ENCODE measurements around the gene RAD51B.

RAD51B gene

GRCh38 chr14:68598621-68599447, 779.3 kb downstream of the RAD51B start:
- no peak for DNase-seq (ENCODE audit: low read depth)

- DNase-seq (ENCODE audit: low read depth) = no peak
Measured at GRCh38 chr14:68599896-68600610, 780.5 kb downstream of the RAD51B start.

GRCh38 chr14:68602507-68602906, 782.9 kb downstream of the RAD51B start:
- no peak for DNase-seq (ENCODE audit: low read depth)

- DNase-seq (ENCODE audit: low read depth) = no peak
Measured at GRCh38 chr14:68603533-68604360, 784.2 kb downstream of the RAD51B start.

- no peak for DNase-seq (ENCODE audit: low read depth)
Measured at GRCh38 chr14:68604361-68604730, 784.8 kb downstream of the RAD51B start.

- no peak for DNase-seq (ENCODE audit: low read depth)
Measured at GRCh38 chr14:68604822-68605221, 785.2 kb downstream of the RAD51B start.

GRCh38 chr14:68606176-68606575, 786.6 kb downstream of the RAD51B start:
- DNase-seq (ENCODE audit: low read depth) = no peak

GRCh38 chr14:68606644-68607043, 787.1 kb downstream of the RAD51B start:
- DNase-seq (ENCODE audit: low read depth) = no peak

GRCh38 chr14:68607081-68607866, 787.7 kb downstream of the RAD51B start:
- DNase-seq (ENCODE audit: low read depth) = no peak

- no peak for DNase-seq (ENCODE audit: low read depth)
Measured at GRCh38 chr14:68607867-68608573, 788.4 kb downstream of the RAD51B start.

- no peak for DNase-seq (ENCODE audit: low read depth)
Measured at GRCh38 chr14:68608574-68608962, 789.0 kb downstream of the RAD51B start.

- DNase-seq (ENCODE audit: low read depth) = no peak
Measured at GRCh38 chr14:68609012-68609411, 789.4 kb downstream of the RAD51B start.

GRCh38 chr14:68610251-68610793, 790.7 kb downstream of the RAD51B start:
- DNase-seq (ENCODE audit: low read depth) = no peak

- DNase-seq (ENCODE audit: low read depth) = no peak
Measured at GRCh38 chr14:68611599-68611998, 792.0 kb downstream of the RAD51B start.

GRCh38 chr14:68612049-68612448, 792.5 kb downstream of the RAD51B start:
- no peak for DNase-seq (ENCODE audit: low read depth)

- no peak for DNase-seq (ENCODE audit: low read depth)
Measured at GRCh38 chr14:68616221-68616902, 796.8 kb downstream of the RAD51B start.

GRCh38 chr14:68619790-68620574, 800.4 kb downstream of the RAD51B start:
- DNase-seq (ENCODE audit: low read depth) = no peak

- DNase-seq (ENCODE audit: low read depth) = peak; percentile 91
Measured at GRCh38 chr14:68621400-68622365, 802.1 kb downstream of the RAD51B start.
